ENCODE measurements around the gene AGO3.

The AGO3 gene

GRCh38 chr1:36006941-36007500, 76.1 kb downstream of the AGO3 start:
- TF ChIP-seq EZH2 (IDR thresholded peaks at IDR 0.05; ENCODE audit: borderline replicate concordance, low read length): no peak
- TF ChIP-seq, protein P1, sequence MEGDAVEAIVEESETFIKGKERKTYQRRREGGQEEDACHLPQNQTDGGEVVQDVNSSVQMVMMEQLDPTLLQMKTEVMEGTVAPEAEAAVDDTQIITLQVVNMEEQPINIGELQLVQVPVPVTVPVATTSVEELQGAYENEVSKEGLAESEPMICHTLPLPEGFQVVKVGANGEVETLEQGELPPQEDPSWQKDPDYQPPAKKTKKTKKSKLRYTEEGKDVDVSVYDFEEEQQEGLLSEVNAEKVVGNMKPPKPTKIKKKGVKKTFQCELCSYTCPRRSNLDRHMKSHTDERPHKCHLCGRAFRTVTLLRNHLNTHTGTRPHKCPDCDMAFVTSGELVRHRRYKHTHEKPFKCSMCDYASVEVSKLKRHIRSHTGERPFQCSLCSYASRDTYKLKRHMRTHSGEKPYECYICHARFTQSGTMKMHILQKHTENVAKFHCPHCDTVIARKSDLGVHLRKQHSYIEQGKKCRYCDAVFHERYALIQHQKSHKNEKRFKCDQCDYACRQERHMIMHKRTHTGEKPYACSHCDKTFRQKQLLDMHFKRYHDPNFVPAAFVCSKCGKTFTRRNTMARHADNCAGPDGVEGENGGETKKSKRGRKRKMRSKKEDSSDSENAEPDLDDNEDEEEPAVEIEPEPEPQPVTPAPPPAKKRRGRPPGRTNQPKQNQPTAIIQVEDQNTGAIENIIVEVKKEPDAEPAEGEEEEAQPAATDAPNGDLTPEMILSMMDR (IDR thresholded peaks at IDR 0.05; ENCODE audit: low read length): no peak
- Histone ChIP-seq H3K4me2 (ENCODE audit: low read length) (no peak overlapping the region), H4K20me1 (ENCODE audit: insufficient read depth, low read length) (no peaks in the 10 kb centered on the region), H3K9me2 (ENCODE audit: low read depth, low read length) (no peaks in the 10 kb centered on the region), H3F3A (ENCODE audit: insufficient read depth, low read length) (no peaks in the 10 kb centered on the region), H3K36me3 (ENCODE audit: insufficient read depth, low read length) (peaks cover 13% of the 10 kb centered on the region; the same call in 1 of the 2 replicates), H3K27me3 (ENCODE audit: insufficient read depth, low read length) (no peaks in the 10 kb centered on the region), H3K9ac (ENCODE audit: low read length) (no peak overlapping the region), H3K79me2 (ENCODE audit: insufficient read depth, low read length) (no peaks in the 10 kb centered on the region), H3K4me1 (ENCODE audit: insufficient read depth, low read length, severe bottlenecking) (no peaks in the 10 kb centered on the region), H3K27ac (ENCODE audit: low read depth, low read length, poor library complexity, severe bottlenecking) (no peak overlapping the region), H2AFZ (ENCODE audit: low read length) (no peak overlapping the region), H3K4me3 (ENCODE audit: low read depth, low read length, poor library complexity, severe bottlenecking) (no peak overlapping the region), H3K9me3 (ENCODE audit: low read length) (no peaks in the 10 kb centered on the region)

DNA sequence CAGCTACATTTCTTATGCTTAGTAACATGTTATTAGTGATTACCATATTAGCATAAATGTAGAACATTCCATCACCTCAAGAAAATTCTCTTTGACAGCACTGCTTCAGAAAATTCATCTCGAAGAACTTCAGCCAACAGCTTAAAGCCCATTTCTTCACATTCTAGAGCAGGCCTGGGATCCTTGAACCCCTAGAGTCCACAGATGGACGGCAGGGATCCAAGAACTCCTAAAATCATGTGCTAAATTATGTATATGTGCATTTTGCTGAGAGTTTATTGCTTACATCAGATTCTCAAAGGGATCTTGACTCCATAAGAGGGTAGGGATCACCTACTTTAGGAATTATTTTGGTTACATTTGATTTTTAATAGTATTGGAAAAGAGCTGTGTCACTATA, 76.8 kb downstream of the AGO3 start:
- Histone ChIP-seq H3K4me1 (ENCODE audit: insufficient read depth, low read length, severe bottlenecking) (no peaks in the 10 kb centered on the region), H3K4me2 (ENCODE audit: low read length) (no peak overlapping the region), H3K27ac (ENCODE audit: low read depth, low read length, poor library complexity, severe bottlenecking) (no peak overlapping the region), H3K9ac (ENCODE audit: low read length) (no peak overlapping the region), H2AFZ (ENCODE audit: low read length) (no peak overlapping the region), H3F3A (ENCODE audit: insufficient read depth, low read length) (no peaks in the 10 kb centered on the region), H3K79me2 (ENCODE audit: insufficient read depth, low read length) (no peaks in the 10 kb centered on the region), H3K9me3 (ENCODE audit: low read length) (no peaks in the 10 kb centered on the region), H4K20me1 (ENCODE audit: insufficient read depth, low read length) (no peaks in the 10 kb centered on the region), H3K36me3 (ENCODE audit: insufficient read depth, low read length) (peaks cover 14% of the 10 kb centered on the region; the same call in 1 of the 2 replicates), H3K4me3 (ENCODE audit: low read depth, low read length, poor library complexity, severe bottlenecking) (no peak overlapping the region), H3K9me2 (ENCODE audit: low read depth, low read length) (no peaks in the 10 kb centered on the region), H3K27me3 (ENCODE audit: insufficient read depth, low read length) (no peaks in the 10 kb centered on the region)
- TF ChIP-seq, protein P1 (IDR thresholded peaks at IDR 0.05; ENCODE audit: low read length): no peak
- no peak for TF ChIP-seq EZH2 (IDR thresholded peaks at IDR 0.05; ENCODE audit: borderline replicate concordance, low read length)

GRCh38 chr1:36008546-36009197, 77.8 kb downstream of the AGO3 start:
- Histone ChIP-seq H3K9ac (ENCODE audit: low read length) (no peak overlapping the region), H3K27ac (ENCODE audit: low read depth, low read length, poor library complexity, severe bottlenecking) (no peak overlapping the region), H3K27me3 (ENCODE audit: insufficient read depth, low read length) (no peaks in the 10 kb centered on the region), H3K9me3 (ENCODE audit: low read length) (no peaks in the 10 kb centered on the region), H3K4me1 (ENCODE audit: insufficient read depth, low read length, severe bottlenecking) (no peaks in the 10 kb centered on the region), H2AFZ (ENCODE audit: low read length) (no peak overlapping the region), H4K20me1 (ENCODE audit: insufficient read depth, low read length) (no peaks in the 10 kb centered on the region), H3K79me2 (ENCODE audit: insufficient read depth, low read length) (no peaks in the 10 kb centered on the region), H3K9me2 (ENCODE audit: low read depth, low read length) (no peaks in the 10 kb centered on the region), H3F3A (ENCODE audit: insufficient read depth, low read length) (no peaks in the 10 kb centered on the region), H3K36me3 (ENCODE audit: insufficient read depth, low read length) (peaks cover 20% of the 10 kb centered on the region; the same call in 1 of the 2 replicates), H3K4me2 (ENCODE audit: low read length) (no peak overlapping the region), H3K4me3 (ENCODE audit: low read depth, low read length, poor library complexity, severe bottlenecking) (no peak overlapping the region)
- TF ChIP-seq, protein P1 (IDR thresholded peaks at IDR 0.05; ENCODE audit: low read length): no peak
- TF ChIP-seq EZH2 (IDR thresholded peaks at IDR 0.05; ENCODE audit: borderline replicate concordance, low read length): no peak
